HG03103 (cell line): ENCODE results near the gene COMT.

ENCODE experiments used
- ATAC-seq: cut with Tn5 transposase; IDR thresholded peaks from one replicate; pipeline ENCODE4 v1.9.1; 2021; ENCODE audit warnings: low read depth; ENCODE audit not compliant: unreplicated experiment

The COMT gene

DNA sequence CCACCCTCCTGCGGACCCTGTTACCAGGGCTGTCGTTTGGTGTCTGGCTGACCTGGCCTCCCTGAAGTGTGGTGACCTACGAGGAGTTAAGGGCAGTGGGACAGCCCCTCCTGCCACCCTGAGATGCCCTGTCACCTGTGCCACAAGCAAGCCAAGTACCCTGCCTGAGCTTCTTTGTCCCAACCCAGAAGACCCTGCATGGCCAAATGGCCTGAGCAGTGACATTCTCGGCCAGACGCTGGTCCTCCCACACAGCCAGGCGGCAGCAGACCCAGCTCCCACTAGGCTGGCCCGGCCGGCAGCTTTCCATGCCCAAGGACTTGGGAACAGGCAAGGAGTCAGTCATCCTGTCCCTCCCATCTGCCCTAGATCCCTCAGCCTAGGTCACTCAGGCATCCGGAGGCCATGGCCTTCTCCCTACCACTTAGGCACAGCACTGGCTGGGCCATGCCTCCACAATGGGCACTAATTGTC, 67.5 kb downstream of the COMT start:
- no peak for ATAC-seq

- no peak for ATAC-seq
Observed at GRCh38 chr22:20009582-20010306, 68.2 kb downstream of the COMT start.

DNA sequence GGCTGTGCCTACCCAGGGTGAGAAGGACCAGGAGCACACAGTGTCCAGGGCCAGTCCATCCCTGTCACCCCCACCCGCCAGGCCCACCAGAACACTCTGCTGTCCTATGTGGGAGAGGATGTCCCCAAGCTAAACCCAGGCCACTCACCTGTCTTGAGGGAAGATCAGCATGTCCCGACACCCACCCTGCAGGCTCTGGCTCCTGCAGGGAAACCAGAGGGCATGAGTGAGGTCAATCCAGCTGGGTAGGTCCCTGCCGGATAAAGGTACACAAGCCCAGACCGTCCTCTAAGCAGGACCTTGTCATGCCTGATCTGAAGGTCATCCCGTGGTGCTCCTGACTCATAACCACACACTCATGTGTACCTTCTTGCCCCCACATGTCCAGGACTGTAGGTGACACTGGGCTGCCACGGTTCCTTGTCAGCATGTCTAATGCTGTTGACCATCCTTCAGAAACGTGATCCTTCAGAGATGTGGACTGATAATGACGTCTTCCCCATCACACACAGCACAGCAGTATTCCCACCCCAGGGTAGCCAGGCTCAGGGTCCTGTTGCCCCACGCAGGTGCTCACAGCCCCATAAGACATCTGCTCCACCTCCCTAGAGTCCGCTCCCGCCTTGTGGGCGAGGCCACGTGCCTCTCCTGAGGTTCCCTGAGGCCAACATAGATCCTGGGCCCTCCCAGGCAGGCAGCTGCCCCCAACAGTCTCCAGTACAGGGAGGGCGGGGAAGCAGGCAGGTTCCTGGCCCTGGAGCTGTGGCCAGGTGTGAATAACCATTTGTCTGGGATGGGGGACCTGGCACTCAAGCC, 68.9 kb downstream of the COMT start:
- ATAC-seq = no peak

DNA sequence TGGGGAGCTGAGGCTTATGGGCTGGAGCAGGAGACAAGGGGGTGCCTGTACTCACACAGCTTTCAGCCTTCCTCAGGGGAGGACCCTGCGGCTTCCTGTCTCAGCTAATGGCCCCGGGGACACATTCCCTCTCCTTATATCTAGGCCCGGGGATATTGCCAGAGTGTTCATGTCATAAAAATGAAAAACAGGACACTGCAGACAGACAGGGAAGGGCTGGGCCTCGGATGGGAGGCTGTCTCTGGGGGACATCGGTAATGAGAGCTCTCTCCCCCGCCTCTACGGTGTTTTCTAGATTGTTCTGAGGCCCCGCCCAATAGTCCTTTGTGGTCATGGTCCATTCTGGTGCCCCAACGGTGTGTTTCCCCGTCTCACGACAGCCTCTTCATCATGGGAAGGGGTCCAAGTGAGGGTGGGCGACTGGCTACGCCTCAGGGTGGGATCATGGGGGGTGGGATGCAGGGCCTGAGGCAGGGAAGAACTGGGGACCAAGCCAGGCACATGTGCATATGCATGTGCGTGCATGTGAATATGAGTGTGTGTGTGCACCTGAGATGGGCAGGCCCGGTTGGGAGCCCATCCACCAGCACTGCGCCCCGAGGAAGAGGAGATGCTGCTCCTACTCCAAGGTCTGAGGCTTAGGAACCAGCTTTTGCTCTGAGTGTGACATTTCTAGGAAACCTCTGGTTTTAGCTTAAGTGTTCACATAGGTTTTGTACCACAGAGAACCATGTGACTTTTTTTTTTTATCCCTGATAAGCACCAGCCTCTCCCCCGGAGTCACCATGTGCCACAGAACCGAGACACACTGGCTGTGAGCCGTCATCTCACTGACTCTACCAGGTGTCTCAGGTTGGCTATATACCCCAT, 69.8 kb downstream of the COMT start:
- ATAC-seq = no peak

DNA sequence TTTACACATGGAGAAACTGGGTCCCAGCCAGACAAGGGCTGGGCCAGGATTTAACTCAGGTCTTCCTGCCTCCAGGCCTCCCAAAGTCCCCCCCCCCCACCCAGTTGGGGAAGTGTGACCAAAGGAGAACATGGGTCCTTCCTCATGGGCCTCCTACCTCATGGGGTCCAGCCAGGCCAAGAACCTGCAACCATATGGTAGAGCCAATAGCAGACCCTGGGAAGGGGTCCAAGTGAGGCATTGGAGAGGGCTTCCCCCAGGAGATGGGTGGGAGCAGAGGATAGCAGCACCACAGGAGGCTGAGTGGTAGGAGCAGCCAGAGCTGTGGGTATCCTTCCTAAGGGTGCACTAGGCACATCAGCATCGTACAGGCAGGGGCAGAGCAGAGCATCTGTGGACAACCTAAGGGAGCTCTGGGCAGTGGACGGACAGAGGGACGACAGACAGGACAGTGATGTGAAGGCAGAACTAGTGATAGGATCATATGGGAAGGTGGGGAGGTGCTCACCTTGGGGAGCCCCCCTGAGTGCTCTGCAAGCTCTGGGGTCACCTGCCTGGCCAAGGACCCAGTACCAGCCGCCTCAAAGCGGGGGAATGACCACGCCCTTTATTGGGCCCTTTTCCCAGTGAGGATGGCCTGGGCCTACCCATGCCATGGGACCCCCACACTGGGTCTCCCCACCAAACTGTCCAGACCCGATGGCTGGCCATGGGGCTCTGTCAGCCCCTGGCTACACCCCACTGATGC, 70.6 kb downstream of the COMT start:
- no peak for ATAC-seq

GRCh38 chr22:20012741-20013331, 71.3 kb downstream of the COMT start:
- no peak for ATAC-seq

DNA sequence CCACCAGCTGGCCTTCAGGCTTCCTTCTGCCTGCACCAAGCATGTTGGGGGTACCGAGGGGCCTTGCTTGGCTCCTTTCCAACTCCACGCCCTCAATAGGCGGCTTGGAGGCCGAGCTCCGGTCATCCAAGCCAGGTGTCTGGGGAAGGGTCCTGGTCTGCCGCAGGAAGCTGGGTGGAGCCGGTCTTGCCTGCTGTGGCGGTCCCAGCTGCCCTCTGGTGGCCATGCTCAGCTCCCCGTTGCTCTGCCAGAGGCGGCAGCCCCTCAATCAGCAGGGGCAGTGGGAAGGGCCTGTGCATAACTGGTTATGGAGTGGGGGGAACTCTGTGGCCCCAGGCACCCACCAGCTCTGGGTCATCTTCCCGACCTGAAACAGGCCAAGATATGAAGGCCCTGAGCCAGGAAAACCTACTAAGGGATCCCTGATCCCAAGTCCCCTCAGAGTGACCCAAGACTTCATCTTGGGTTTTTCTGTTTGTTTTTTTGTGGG, 71.9 kb downstream of the COMT start:
- no peak for ATAC-seq

- ATAC-seq = no peak
Observed at GRCh38 chr22:20014526-20015186, 73.1 kb downstream of the COMT start.

DNA sequence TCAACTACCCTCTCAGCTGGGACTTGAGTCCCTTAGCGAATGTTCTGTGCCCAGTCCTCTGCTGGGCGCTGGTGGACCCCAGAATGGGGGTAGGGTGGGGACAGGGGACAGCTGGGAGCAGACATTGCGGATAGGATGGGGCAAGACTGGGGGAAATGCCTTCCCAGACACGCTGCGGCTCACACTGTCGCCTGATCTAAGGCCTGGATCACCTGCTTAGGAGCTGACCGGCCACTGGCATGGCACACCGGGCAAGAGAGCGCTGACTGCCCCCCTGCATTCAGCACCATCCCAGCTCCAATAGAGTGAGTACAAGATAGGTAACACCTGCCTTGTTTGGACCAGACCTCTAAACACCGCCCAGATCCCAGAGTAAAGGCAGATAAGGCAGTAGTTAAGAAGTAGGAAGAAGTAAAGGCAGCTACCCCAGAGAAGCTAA, 73.6 kb downstream of the COMT start:
- no peak for ATAC-seq

- no peak for ATAC-seq
Observed at GRCh38 chr22:20015971-20016733, 74.6 kb downstream of the COMT start.

DNA sequence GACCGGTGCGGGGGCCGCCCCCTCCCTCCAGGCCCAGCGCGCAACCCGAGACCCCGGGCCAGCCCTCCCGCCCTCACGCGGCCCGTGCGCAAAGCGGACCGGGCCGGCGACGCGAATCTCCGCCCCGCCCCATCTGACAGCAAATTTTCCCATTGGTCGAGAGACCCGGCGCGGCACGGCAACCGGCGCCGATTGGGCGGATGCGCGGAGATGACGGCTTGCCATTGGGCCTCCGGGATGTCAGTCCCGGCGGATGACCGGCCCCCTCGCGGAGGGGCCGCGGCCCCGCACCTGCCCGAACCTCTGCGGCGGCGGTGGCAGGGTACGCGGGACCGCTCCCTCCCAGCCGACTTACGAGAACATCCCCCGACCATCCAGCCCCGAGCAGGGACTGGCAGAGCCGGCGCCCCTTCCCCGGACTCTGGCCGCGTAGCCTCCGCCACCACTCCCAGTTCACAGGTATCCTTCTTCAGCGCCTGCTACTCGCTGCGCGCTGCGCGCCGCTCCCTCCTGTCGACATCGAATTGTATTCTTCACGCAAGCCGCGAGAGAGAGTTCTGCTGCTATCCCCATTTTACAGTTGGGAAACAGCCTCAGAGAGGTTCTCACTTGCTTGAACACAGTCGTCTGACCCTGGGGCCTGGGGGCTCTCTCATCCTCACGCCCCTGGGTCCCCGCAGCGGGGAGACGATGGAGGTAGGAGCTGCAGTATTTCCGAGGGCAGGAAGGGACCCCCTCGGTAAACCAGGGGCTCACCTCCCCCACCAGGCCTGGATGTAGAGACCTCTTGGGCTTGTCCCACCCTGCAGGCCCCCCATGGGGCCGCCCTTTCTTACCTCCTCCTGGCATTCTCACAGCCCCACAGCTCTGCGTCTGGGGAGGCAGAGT, 75.4 kb downstream of the COMT start, which contains the start of gene ARVCF:
ARVCF (minus strand) TSS at position 90 of the 888 bp plus-strand sequence. CDS start 26,029 bp downstream, outside the sequence.
- peak; percentile 49 for ATAC-seq

- no peak for ATAC-seq
Observed at GRCh38 chr22:20017622-20017958, 76.0 kb downstream of the COMT start.

GRCh38 chr22:20018001-20018400, 76.4 kb downstream of the COMT start:
- ATAC-seq = no peak
